Right ventricle myocardium superior (tissue), 1 donor: ENCODE data around the gene SIGLEC1. TPM values are rescaled to one million over a fixed set of nuclear protein-coding genes. Genes with fewer than 3 reads are reported as not detected.

Experiments used
- ATAC-seq: fragments of 200-7000 bp; cut with Tn5 transposase; one replicate; pipeline ENCODE4 v1.9.1; 2020; ENCODE audit warnings: mild to moderate bottlenecking; ENCODE audit not compliant: poor library complexity
- DNase-seq: peaks from one replicate; pipeline ENCODE4 v3.0.0-alpha.2; 2020
- intact Hi-C: fragments of 100-400 bp; cut with DNase I; formaldehyde crosslinking; loops from one replicate; pipeline ENCODE4 v1.11.2; 2022
- total RNA-seq: library from RNA; stranded (reverse); fragmentation: NEBNext Ultra II Directional; extraction: Animal tissue kit (Norgen Biotek cat#: 25700); gene quantifications from one replicate; pipeline ENCODE4 v1.2.1, GENCODE V29; 2021
- donor health status: DM: no; HTN: yes; CAD: no; lungs with severe emphysema.

Gene SIGLEC1
- total RNA-seq, 1 donor from 2014 or later: 9.6 TPM

- DNase-seq: no peak
- ATAC-seq: no peak
- intact Hi-C loops: no loop called here
Observed at GRCh38 chr20:3731944-3732326, 19.5 kb upstream of the SIGLEC1 start.

DNA sequence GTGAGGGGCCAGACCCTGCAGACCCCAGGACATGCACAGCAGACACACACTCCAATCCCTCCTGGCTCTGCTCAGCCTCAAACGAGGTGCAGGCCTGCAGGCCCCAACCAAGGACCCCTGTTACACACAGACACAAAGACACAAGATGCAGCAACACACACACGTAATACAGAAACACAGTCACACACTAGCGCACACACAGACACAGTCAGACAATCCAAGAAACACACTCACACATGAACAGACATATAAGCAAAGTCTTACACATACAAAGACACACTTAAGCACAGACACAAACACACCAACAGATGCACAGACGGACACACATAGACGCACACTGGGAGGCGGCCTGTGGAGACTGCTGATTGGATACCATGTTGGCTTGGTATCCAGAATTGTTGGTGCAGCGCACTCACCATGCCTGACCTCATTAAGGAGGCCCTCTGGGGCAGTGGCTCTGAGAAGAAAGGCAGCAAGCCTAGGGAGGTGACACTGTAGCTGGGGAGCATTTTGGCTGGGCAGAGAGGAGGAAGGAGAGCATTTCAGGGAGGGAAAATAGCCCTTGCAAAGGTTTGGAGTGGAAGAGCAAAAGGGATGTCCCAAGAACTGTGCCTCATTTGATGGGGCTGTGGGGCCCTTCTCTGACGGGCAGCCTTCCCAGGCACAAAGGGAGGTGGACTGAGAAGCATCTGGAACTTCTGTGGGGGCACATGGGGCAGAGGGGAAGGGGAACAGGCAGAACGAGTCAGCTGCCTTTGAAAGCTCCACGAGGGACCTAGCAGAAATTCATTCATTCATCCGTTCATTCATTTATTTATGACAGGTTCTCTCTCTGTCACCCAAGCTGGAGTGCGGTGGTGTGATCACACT, 18.6 kb upstream of the SIGLEC1 start:
- DNase-seq: peak; percentile 33
- intact Hi-C loops: no loop called here
- no peak for ATAC-seq

DNA sequence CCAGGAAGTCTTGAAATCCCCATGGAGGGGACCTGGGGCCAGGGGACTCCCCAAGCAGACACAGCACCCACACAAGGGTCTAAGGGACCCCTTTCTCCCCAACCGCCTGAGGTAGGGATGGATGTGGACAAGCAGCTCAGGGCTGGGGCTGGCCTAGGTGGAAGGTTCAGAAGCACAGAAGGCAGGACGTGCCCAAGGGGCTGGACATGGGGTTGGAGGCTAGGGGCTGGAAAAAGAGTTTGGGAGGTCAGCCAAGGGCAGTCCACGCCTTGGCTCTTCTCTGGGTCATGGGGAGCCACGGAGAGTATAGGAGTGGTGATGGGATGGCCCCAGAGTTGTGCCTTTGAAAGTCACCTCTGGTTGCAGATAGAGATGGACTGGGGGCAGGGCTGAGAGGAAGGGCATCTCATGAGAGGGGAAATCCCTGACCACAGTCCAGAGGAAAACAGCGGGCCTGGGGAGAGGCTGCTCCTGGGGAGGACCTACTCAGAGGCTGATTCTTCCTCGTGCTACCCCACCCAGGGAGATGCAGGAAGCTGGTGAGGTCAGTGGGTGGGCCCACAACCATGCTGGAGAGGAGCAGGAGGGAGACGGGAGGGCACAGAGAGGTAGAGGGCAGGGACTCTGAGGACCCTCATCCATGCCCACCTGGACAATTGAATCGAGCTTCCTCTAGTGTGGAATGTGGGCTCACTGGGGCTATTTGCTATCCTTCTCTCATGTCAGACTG, 17.6 kb upstream of the SIGLEC1 start:
- DNase-seq (peak; percentile 55), ATAC-seq (no peak)
- intact Hi-C loops: no loop called here

- ATAC-seq (no peak), DNase-seq (no peak)
- intact Hi-C loops: no loop called here
Observed at GRCh38 chr20:3729378-3729777, 17.0 kb upstream of the SIGLEC1 start.

- ATAC-seq (no peak), DNase-seq (peak; percentile 39)
- intact Hi-C loops: no loop called here
Observed at GRCh38 chr20:3728876-3729275, 16.5 kb upstream of the SIGLEC1 start.

- DNase-seq: no peak
- intact Hi-C loops: no loop called here
Observed at GRCh38 chr20:3728354-3728753, 16.0 kb upstream of the SIGLEC1 start.

DNA sequence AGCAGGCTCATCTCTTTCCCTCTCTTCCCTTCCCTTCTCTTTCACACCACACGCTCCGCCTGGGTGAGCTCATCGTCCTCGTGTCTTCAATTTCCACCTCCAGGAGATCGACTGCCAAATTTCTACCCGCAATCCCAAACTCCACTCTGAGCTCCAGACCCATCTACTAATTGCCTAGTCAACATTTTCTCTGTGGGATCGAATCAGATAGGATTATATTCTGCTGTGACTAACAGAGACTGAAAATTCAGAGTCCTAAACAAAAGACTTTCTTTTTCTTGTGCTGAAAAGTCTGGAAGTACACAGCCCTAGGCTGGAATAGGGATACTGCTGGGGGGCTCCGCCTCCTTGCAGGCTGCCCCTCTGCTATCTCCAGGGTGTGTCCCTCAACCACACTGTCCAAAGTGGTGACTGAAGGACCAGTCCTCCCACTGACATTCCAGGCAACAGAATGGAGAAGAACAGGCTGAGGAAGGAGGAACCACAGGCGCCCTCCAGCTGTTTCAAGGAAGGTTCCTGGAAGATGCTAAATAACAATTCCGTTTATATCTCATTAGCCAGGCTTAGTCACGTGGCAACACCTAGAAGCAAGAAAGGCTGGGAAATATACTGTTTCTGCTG, 15.1 kb upstream of the SIGLEC1 start:
- intact Hi-C loops: no loop called here
- ATAC-seq (peak; percentile 52), DNase-seq (peak; percentile 50)

More at GRCh38 chr20:3728354-3728753, 16.0 kb upstream of the SIGLEC1 start:
- ATAC-seq: no peak

DNA sequence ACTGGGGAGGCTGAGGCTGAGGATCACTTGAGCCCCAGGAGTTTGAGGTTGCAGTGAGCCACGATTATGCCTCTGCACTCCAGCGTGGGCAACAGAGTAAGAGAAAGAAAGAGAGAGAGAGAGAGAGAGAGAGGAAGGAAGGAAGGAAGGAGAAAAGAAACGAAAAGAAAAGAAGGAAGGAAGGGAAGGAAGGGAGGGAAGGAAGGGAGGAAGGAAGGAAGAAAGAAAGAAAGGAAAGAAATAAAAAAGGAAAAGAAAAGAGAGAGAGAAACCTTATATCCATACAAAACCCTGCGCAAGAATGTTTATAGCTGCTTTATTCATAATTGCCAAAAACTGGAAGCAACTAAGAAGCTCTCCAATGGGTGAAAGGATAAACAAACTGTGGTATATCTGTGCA, 12.0 kb upstream of the SIGLEC1 start:
- DNase-seq: no peak
- intact Hi-C loops: no loop called here
- no peak for ATAC-seq

DNA sequence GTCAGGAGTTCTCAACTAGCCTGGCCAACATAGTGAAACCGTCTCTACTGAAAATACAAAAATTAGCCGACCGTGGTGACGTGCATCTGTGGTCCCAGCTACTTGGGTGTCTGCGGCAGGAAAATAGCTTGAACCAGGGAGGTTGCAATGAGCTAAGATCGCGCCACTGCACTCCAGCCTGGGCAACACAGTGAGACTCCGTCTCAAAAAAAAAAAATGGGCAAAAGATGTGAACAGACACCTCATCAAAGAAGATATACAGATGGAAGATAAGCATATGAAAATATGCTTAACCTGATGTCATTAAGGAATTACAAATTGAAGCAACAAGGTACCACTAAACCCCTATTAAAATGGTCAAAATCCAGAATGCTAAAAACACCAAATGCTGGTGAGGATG, 10.9 kb upstream of the SIGLEC1 start:
- DNase-seq (no peak), ATAC-seq (no peak)
- intact Hi-C loops: no loop called here

- ATAC-seq (no peak), DNase-seq (no peak)
- intact Hi-C loops: no loop called here
Observed at GRCh38 chr20:3721912-3722311, 9.5 kb upstream of the SIGLEC1 start.

- intact Hi-C loops: no loop called here
- DNase-seq (no peak), ATAC-seq (no peak)
Observed at GRCh38 chr20:3720626-3721025, 8.2 kb upstream of the SIGLEC1 start.

- no peak for ATAC-seq
- DNase-seq: no peak
- intact Hi-C loops: no loop called here
Observed at GRCh38 chr20:3720068-3720467, 7.7 kb upstream of the SIGLEC1 start.

GRCh38 chr20:3719046-3719445, 6.6 kb upstream of the SIGLEC1 start:
- intact Hi-C loops: no loop called here
- ATAC-seq (no peak), DNase-seq (no peak)

DNA sequence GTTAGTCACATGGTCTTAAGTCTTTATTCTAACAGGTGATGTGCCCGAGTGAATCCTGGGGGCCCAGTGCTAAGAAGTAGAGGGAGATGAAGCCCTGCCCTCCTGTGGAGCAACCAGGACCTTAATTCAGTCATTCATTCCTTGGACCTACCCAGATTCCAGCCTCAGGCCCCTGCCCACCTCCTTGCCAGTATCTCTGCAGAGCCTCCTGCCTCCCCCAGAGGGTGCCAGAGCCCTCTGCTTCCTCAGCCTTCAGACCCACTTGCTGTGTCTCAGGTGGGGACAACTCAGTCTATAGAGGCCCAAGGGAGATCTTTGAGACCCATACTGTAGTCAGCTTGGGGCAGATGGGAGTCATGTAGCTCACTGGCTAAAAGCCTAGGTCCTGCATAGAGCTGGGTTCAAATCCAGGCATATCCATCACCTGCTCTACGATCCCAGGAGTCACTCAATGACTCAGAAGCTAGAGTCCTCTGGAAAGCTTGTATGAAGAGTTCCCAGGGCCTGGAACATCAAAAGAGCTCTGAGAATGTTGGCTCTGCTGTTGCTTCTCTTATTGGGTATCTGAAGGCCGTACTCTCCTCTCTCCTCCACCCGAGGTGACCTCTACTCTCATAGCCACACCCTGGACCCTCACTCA, 3.9 kb upstream of the SIGLEC1 start:
- DNase-seq (no peak), ATAC-seq (peak; percentile 67)
- intact Hi-C loops: no loop called here

GRCh38 chr20:3714092-3714491, 1.7 kb upstream of the SIGLEC1 start:
- intact Hi-C loops: no loop called here
- DNase-seq: no peak
- ATAC-seq: peak; percentile 42

- intact Hi-C loops: loop anchor here (2.0 kb wide), 1 partner anchor 35 kb away; no protein-coding TSS in a partner anchor
- peak; percentile 13 for ATAC-seq
- DNase-seq: no peak
Observed at GRCh38 chr20:3711484-3711941, 887 bp downstream of the SIGLEC1 start.

DNA sequence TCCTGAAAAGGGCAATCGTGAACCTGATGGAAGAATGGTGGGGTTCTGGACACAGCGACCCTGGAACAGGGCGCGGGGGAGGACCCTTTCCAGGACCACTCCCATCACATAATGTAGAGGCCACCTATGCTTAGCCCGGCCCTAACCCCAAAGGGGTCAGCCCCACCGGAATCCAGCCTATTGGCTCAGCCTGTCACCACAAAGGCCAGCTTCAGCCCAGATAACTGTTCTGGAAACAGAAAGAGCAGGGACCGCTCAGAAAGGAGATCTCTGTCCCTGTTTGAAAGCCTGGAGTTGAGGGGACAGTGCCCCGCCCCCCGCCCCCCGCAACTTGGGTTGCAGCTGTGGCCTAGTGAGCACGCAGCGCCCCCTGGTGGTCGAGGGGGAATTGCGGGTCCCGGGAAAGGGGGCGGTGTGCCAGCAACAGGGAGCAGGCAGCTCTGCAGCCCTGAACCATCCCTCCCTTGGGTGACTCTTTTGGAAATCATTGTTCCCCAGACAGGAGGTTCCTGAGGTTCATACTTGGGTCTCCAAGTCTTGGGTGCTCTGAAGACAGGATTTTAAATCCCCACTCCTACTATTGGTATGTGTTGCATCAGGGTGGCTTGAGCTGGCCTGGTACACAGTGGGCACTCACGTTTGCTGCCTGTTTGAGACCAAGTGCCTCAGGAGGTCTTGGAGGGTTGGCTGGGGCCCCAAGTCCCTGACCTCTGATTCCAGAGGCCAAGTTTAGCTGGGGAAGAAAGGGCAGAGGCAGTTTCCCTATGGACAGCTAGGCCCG, 1.5 kb downstream of the SIGLEC1 start:
- intact Hi-C loops: loop anchor here (2.0 kb wide), 1 partner anchor 34 kb away; no protein-coding TSS in a partner anchor
- DNase-seq (peak; percentile 91), ATAC-seq (peak; percentile 59)

- DNase-seq: peak; percentile 62
- intact Hi-C loops: loop anchor here (2.0 kb wide), 1 partner anchor 33 kb away; no protein-coding TSS in a partner anchor
- peak; percentile 29 for ATAC-seq
Observed at GRCh38 chr20:3710011-3710466, 2.4 kb downstream of the SIGLEC1 start.
